Measurements from ENCODE around the gene MYF5.
"Not testable (repeated sequence)": the region's sequence is repeated elsewhere in the genome, so short reads cannot be mapped to it uniquely, and the experiment has no call there.

The MYF5 gene

DNA sequence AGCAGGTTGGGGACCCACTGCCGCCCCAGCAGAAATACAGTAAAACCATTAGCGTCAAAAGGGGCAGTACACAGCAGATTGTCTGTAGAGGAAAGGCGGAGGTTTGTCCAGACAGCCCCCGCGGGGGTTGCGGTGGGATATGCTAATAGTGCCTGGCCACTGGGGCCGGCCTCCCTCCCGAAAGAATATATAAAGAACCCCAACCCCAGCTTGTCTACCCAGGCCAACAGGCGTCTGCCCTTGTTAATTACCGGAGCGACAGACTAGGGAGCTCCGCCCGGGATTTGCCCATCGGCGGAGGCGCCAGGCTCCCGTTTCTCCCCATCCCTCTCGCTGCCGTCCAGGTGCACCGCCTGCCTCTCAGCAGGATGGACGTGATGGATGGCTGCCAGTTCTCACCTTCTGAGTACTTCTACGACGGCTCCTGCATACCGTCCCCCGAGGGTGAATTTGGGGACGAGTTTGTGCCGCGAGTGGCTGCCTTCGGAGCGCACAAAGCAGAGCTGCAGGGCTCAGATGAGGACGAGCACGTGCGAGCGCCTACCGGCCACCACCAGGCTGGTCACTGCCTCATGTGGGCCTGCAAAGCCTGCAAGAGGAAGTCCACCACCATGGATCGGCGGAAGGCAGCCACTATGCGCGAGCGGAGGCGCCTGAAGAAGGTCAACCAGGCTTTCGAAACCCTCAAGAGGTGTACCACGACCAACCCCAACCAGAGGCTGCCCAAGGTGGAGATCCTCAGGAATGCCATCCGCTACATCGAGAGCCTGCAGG lies at the start of gene MYF5:
TSS of gene MYF5 (plus strand) at position 217 of the 774 bp plus-strand sequence. CDS start at position 369, 152 bp downstream.
- TF ChIP-seq, protein P1, sequence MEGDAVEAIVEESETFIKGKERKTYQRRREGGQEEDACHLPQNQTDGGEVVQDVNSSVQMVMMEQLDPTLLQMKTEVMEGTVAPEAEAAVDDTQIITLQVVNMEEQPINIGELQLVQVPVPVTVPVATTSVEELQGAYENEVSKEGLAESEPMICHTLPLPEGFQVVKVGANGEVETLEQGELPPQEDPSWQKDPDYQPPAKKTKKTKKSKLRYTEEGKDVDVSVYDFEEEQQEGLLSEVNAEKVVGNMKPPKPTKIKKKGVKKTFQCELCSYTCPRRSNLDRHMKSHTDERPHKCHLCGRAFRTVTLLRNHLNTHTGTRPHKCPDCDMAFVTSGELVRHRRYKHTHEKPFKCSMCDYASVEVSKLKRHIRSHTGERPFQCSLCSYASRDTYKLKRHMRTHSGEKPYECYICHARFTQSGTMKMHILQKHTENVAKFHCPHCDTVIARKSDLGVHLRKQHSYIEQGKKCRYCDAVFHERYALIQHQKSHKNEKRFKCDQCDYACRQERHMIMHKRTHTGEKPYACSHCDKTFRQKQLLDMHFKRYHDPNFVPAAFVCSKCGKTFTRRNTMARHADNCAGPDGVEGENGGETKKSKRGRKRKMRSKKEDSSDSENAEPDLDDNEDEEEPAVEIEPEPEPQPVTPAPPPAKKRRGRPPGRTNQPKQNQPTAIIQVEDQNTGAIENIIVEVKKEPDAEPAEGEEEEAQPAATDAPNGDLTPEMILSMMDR (IDR thresholded peaks at IDR 0.05; ENCODE audit: low read depth, low read length): no peak
- DNase-seq (ENCODE audit: low read depth, low spot score): no peak
- in situ Hi-C loops (cut with HindIII; ENCODE audit: low sequenced_read_pairs): no loop called here
- no peak within 1 kb of the TSS for H3K4me3 ChIP-seq (ENCODE audit: low read depth, low read length)

DNA sequence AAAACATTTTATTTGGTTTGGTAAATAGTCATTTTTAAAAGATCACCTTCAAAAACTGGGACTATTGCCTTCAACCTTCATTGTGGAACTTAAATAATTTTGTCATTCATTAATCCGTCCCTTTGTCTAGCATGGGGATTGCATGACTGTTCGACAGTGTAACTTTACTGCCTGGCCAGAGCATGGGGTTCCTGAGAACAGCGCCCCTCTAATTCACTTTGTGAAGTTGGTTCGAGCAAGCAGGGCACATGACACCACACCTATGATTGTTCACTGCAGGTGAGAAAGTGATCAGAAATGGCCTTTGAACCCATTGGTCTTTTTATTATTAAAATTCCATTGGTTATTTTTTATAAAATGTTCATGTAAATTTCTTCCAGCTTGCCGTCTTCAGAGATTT lies 46.5 kb upstream of the MYF5 start:
- no peak for DNase-seq (ENCODE audit: low read depth, low spot score)
- in situ Hi-C loops (cut with HindIII; ENCODE audit: low sequenced_read_pairs): no loop called here
- TF ChIP-seq, protein P1 (IDR thresholded peaks at IDR 0.05; ENCODE audit: low read depth, low read length): no peak
- H3K4me3 ChIP-seq (ENCODE audit: low read depth, low read length): no peak overlapping the region

DNA sequence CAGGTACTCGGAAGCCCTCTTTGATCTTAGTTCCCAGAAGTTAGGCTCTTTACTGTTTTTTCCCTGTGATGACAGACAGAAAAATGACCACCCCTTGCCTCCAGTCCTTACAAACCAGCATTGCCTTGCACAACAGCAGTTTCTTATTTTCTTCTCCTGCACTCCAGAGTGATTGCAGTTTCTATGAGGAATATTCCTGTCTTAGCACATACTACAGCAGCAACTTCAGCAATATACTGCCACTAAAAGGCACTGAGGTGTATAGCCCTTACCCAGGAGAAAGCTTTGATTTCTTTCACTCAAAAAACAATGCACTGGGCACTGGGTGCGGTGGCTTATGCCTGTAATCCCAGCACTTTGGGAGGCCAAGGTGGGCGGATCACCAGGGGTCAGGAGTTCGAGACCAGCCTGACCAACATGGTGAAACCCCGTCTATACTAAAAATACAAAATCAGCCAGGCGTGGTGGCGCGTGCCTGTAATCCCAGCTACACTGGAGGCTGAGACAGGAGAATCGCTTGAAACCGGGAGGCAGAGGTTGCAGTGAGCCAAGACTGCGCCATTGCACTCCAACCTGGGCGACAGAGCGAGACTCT lies 40.6 kb upstream of the MYF5 start:
- H3K4me3 ChIP-seq (ENCODE audit: low read depth, low read length); in situ Hi-C loops (cut with HindIII; ENCODE audit: low sequenced_read_pairs): not testable (repeated sequence)
- DNase-seq (ENCODE audit: low read depth, low spot score): peak; percentile 24

DNA sequence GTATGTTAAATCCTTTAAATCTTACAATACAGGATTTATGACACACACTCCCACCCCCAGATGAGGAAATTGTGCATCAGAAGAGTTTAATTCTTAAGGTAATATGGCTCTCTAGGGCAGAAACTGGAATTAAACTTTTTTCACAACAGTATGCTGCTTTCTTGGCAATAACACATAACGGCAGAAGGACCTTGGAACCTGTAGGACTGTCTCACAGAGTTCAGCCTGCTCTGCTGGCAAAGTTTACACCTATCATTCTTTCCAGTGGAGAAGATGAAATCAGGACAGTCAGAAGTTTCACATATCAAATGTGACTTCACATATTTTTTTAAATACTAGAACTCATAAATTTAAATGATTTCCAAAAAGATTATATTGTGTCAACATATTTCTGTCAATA lies 39.9 kb upstream of the MYF5 start:
- TF ChIP-seq, protein P1 (IDR thresholded peaks at IDR 0.05; ENCODE audit: low read depth, low read length): no peak
- in situ Hi-C loops (cut with HindIII; ENCODE audit: low sequenced_read_pairs): no loop called here
- H3K4me3 ChIP-seq (ENCODE audit: low read depth, low read length): no peak overlapping the region
- no peak for DNase-seq (ENCODE audit: low read depth, low spot score)

DNA sequence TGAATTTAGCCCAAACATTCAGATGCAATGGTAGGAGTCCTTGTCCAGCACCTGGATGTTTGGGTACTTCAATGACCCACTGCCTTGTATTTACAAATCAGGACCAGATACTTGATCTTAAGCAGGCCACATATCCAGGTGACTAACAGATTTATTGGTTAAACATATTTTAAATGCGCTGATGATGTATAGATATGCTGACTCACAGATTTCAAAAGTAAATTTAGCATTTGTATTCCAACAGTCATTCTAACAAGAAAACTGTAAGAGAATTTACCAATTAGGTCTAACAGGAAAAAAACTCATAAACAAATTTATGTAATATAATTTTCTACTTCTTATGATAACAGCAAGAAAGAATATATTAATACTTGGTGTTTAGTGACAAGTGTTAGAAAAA lies 38.7 kb upstream of the MYF5 start:
- in situ Hi-C loops (cut with HindIII; ENCODE audit: low sequenced_read_pairs): no loop called here
- TF ChIP-seq, protein P1 (IDR thresholded peaks at IDR 0.05; ENCODE audit: low read depth, low read length): no peak
- no peak for DNase-seq (ENCODE audit: low read depth, low spot score)
- H3K4me3 ChIP-seq (ENCODE audit: low read depth, low read length): no peak overlapping the region

DNA sequence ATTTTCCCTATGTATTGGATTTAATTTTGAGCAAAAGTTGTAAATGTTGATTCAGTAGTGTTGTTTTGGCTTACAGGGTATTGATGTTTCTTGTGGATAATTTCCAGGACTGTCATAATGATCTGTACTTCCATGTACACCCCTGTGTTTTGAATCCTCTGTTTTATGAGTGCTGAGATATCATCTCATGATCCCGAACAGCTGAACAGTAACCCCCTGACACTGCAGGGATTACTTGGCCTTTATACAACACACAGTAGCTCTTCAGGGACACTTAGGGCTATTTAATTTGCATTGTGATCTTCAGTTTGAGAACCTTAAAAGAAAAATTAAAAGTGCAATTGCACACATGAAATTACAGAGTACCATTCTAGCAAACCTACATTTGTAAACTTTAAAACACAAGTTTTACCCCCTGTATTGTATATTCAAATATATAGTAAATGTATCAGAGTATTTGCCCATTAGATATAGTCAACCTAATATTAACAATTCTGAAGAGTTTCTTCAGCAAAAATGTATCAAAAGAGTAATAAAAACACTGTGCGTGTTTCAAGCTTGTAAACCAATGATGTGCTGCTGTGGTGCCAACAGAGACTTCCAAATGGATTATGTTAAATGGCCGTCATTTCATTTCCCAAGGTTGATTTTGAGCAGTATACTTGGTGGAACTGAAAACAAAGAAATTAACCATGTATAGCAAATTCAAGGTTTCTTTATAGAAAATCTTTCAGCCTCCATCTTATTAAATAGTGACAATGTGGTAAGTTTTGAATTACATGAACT lies 37.2 kb upstream of the MYF5 start:
- DNase-seq (ENCODE audit: low read depth, low spot score): no peak
- TF ChIP-seq, protein P1 (IDR thresholded peaks at IDR 0.05; ENCODE audit: low read depth, low read length): no peak
- no peak overlapping the region for H3K4me3 ChIP-seq (ENCODE audit: low read depth, low read length)
- in situ Hi-C loops (cut with HindIII; ENCODE audit: low sequenced_read_pairs): no loop called here

DNA sequence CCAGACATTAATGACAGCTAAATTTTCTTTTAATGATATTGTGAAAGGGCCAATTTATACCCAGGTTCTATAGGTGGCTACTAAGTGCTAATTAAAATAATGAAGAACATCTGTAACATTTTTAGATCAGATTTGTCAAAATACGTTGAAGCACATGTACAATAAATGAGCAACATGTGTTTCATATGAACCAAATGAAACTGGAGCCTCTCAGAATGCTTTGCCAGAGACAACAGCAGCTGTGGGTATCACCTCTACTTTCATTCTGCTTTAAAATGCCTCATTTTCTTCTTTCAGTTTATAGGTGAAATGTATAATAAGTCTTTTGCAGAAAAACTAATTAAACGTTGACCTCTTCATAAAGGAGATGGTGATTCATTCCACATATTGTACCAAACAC lies 35.4 kb upstream of the MYF5 start:
- no peak for DNase-seq (ENCODE audit: low read depth, low spot score)
- TF ChIP-seq, protein P1 (IDR thresholded peaks at IDR 0.05; ENCODE audit: low read depth, low read length): no peak
- in situ Hi-C loops (cut with HindIII; ENCODE audit: low sequenced_read_pairs): no loop called here
- H3K4me3 ChIP-seq (ENCODE audit: low read depth, low read length): no peak overlapping the region
